GM12864 (cell line): ENCODE results near the gene PRXL2C.

Experiments used
- DNase-seq: peaks from one replicate; pipeline ENCODE4 v3.0.0-alpha.2; 2011; ENCODE audit warnings: low read depth
- H3K4me3 ChIP-seq: 2 replicates; pipeline ENCODE4 v1.5.1; 2011; ENCODE audit warnings: mild to moderate bottlenecking, low read depth, low read length, control low read depth
- CTCF ChIP-seq: IDR thresholded peaks from 2 replicates; pipeline ENCODE4 v1.5.1; 2011; ENCODE audit warnings: low read depth, mild to moderate bottlenecking, moderate library complexity, low read length, control low read depth, inconsistent platforms; ENCODE audit errors: missing control alignments

The PRXL2C gene

GRCh38 chr9:96665789-96666188 lies 10.7 kb upstream of the PRXL2C start:
- DNase-seq = no peak
- no peak for TF ChIP-seq CTCF

GRCh38 chr9:96663506-96664120 lies 8.5 kb upstream of the PRXL2C start:
- DNase-seq = no peak
- no peak for TF ChIP-seq CTCF

More at GRCh38 chr9:96665789-96666188, 10.7 kb upstream of the PRXL2C start:
- H3K4me3 ChIP-seq = no peak overlapping the region

GRCh38 chr9:96661711-96662110 lies 6.6 kb upstream of the PRXL2C start:
- no peak overlapping the region for H3K4me3 ChIP-seq
- DNase-seq = no peak
- TF ChIP-seq CTCF = no peak

More at GRCh38 chr9:96663506-96664120, 8.5 kb upstream of the PRXL2C start:
- H3K4me3 ChIP-seq = no peak overlapping the region

- DNase-seq = no peak
- TF ChIP-seq CTCF = no peak
- H3K4me3 ChIP-seq = no peak overlapping the region
These were observed 5.7 kb upstream of the PRXL2C start for GRCh38 chr9:96660692-96661248.

GRCh38 chr9:96654450-96655197 lies 493 bp downstream of the PRXL2C start:
- peak overlapping the region; percentile 64 for H3K4me3 ChIP-seq
- no peak for DNase-seq
- TF ChIP-seq CTCF = no peak

- H3K4me3 ChIP-seq = no peak overlapping the region
- TF ChIP-seq CTCF = peak; percentile 34
- DNase-seq = no peak
These were observed 3.5 kb downstream of the PRXL2C start for GRCh38 chr9:96651626-96652025.
